Activated CD8-positive, alpha-beta memory T cell treated with anti-CD3 and anti-CD28 coated beads for 48 hours (primary cell): Measurements from ENCODE around the gene MRPS15.
A peak's percentile ranks its signal among the peaks of the same experiment; 100 is the strongest.

Experiments used
- DNase-seq, 3 experiments: peaks; one replicate each; pipeline ENCODE4 v3.0.0-alpha.2; 2020; ENCODE audit warnings: low read depth in 2 of 3, low spot score in 2 of 3

Gene MRPS15

GRCh38 chr1:36420836-36421317 is 43.3 kb downstream of the MRPS15 start:
- DNase-seq: peak; percentile 70 to 97 (median 94)

- DNase-seq: no peak
These were observed 43.8 kb downstream of the MRPS15 start for GRCh38 chr1:36420409-36420808.

- no peak for DNase-seq
These were observed 44.6 kb downstream of the MRPS15 start for GRCh38 chr1:36419569-36419968.

- DNase-seq: no peak
These were observed 45.0 kb downstream of the MRPS15 start for GRCh38 chr1:36419140-36419539.

- no peak for DNase-seq
These were observed 46.3 kb downstream of the MRPS15 start for GRCh38 chr1:36417931-36418330.

GRCh38 chr1:36415661-36416326 is 48.4 kb downstream of the MRPS15 start:
- DNase-seq: no peak

GRCh38 chr1:36414384-36414783 is 49.8 kb downstream of the MRPS15 start:
- no peak for DNase-seq

- no peak for DNase-seq
These were observed 52.2 kb downstream of the MRPS15 start for GRCh38 chr1:36411674-36412648.

- no peak for DNase-seq
These were observed 55.7 kb downstream of the MRPS15 start for GRCh38 chr1:36408479-36408878.

GRCh38 chr1:36406440-36406839 is 57.7 kb downstream of the MRPS15 start:
- no peak for DNase-seq
